HG03457 (cell line): Measurements from ENCODE around the gene DPEP2.
"Not testable (repeated sequence)": the region's sequence is repeated elsewhere in the genome, so short reads cannot be mapped to it uniquely, and the experiment has no call there.

Experiments
- ATAC-seq: cut with Tn5 transposase; IDR thresholded peaks from one replicate; pipeline ENCODE4 v1.9.1; 2021; ENCODE audit warnings: moderate number of reproducible peaks; ENCODE audit not compliant: unreplicated experiment

DPEP2 gene

DNA sequence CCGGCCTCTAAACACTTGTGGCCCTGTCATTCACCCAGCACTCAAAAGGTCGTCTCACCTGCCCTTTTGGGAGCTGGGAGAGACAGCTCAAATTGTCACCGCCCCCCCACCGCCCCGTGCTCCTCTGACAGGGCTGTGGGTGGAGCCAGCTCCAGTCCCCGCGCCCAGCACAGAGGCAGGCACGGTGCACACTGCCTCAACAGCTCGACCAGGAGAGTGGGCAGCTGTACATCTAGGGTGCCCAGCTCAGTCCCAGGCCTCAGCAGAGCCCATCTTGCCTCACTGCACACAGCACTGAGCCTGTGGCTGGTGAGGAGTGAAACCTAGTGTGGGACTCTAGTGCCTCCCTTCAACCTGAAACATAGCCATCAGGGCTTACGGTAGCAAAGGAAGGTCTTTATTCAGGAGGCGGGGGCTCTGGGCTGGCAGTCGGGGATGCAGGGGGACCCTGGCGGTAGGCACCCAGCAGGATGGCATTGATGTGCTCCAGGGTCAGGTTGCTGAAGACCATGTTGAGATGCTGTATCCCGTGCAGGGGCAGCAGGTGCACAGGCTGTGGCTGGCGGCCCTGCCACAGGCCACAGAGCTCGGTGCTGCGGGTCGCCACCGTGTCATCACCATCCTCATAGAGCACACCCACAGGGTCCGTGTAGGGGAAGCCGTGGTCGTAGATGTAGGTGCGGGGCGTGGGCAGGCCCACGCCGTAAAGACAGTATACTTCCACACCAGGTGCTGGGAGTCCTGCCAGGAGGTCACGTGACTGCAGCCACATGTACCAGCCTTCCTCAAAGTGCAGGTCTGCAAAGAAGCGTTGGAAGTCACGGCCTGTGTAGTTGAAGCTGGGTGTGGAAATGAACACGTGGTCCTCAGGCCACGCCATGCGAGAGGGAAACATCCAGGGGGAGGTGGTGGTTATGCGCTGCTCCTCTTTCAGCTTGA lies 59.5 kb downstream of the DPEP2 start:
- no peak for ATAC-seq

- ATAC-seq, result not testable (repeated sequence)
Measured at GRCh38 chr16:67937713-67938112, 61.6 kb downstream of the DPEP2 start.
